SK-N-SH (cell line): ENCODE measurements around the gene CKM. TPM values are rescaled to one million over a fixed set of nuclear protein-coding genes. Genes with fewer than 3 reads are reported as not detected.
A peak's percentile ranks its signal among the peaks of the same experiment; 100 is the strongest.

Experiments
- CTCF ChIA-PET: fragments of 300-600, 350-600 bp; formaldehyde crosslinking; extraction: SDS; loops from one replicate; lab custom pipeline; 2021; lab: Yijun Ruan, JAX
- POLR2A ChIA-PET: fragments of 350-600 bp; sonication (Branson Sonifier 250); formaldehyde crosslinking; extraction: SDS; loops from one replicate; lab custom pipeline; 2020; ENCODE audit warnings: antibody characterized with exemption, inconsistent platforms; lab: Yijun Ruan, JAX
- DNase-seq: peaks from one replicate; pipeline ENCODE4 v3.0.0; 2012
- H2AFZ ChIP-seq: fragments of 200-600 bp; sonication (generic); 2 replicates; pipeline ENCODE4 v1.8.1; 2016; ENCODE audit warnings: antibody characterized with exemption, mild to moderate bottlenecking, low read depth
- H3F3A ChIP-seq: fragments of 200-600 bp; sonication (generic); replicated peaks from 2 replicates; pipeline ENCODE3; 2016; ENCODE audit warnings: antibody characterized with exemption, mild to moderate bottlenecking; ENCODE audit not compliant: insufficient read depth
- H3K27ac ChIP-seq, 2 experiments: fragments of 200-500 bp in 1 of 2; fragments of 200-600 bp in 1 of 2; sonication (Bioruptor generic) in 1 of 2; sonication (generic), shearing (Covaris generic) in 1 of 2; 2 replicates each; pipeline versions ENCODE4 v1.5.1 to v1.6.1; 2014 to 2016; ENCODE audit warnings: low read depth in 2 of 2, inconsistent platforms in 1 of 2, low read length in 1 of 2, mild to moderate bottlenecking in 1 of 2, mixed read lengths in 1 of 2
- H3K27me3 ChIP-seq: fragments of 200-600 bp; sonication (generic), shearing (Covaris generic); 2 replicates; pipeline ENCODE4 v1.6.1; 2016; ENCODE audit warnings: mixed run types; ENCODE audit not compliant: insufficient read depth
- H3K36me3 ChIP-seq, 2 experiments: fragments of 200-500 bp in 1 of 2; fragments of 200-600 bp in 1 of 2; sonication (Bioruptor generic) in 1 of 2; sonication (generic) in 1 of 2; replicated peaks in 1 of 2; 2 replicates each; pipeline versions ENCODE3 to v1.5.1; 2014 to 2016; ENCODE audit warnings: low read length in 1 of 2, mild to moderate bottlenecking in 1 of 2; ENCODE audit not compliant: insufficient read depth in 2 of 2, control insufficient read depth in 1 of 2
- H3K4me1 ChIP-seq, 2 experiments: fragments of 200-500 bp in 1 of 2; fragments of 200-600 bp in 1 of 2; sonication (Bioruptor generic) in 1 of 2; sonication (generic), shearing (Covaris generic) in 1 of 2; 2 replicates each; pipeline versions ENCODE4 v1.5.1 to v1.6.1; 2014 to 2016; ENCODE audit warnings: low read depth in 1 of 2, low read length in 1 of 2, mixed run types in 1 of 2; ENCODE audit not compliant: insufficient read depth in 2 of 2, control insufficient read depth in 1 of 2
- H3K4me2 ChIP-seq: fragments of 200-600 bp; sonication (generic), shearing (Covaris generic); 2 replicates; pipeline ENCODE4 v1.6.1; 2017; ENCODE audit warnings: mixed run types
- H3K4me3 ChIP-seq, 2 experiments: fragments of 200-500 bp in 1 of 2; fragments of 200-600 bp in 1 of 2; sonication (Bioruptor generic) in 1 of 2; sonication (generic), shearing (Covaris generic) in 1 of 2; 2 replicates each; pipeline versions ENCODE4 v1.5.1 to v1.8.1; 2014 to 2016; ENCODE audit warnings: low read depth in 2 of 2, inconsistent platforms in 1 of 2, low read length in 1 of 2, mild to moderate bottlenecking in 1 of 2, mixed read lengths in 1 of 2, moderate library complexity in 1 of 2
- H3K79me2 ChIP-seq: fragments of 200-600 bp; sonication (generic); 2 replicates; pipeline ENCODE4 v1.8.1; 2017; ENCODE audit warnings: mild to moderate bottlenecking; ENCODE audit not compliant: insufficient read depth
- H3K9ac ChIP-seq: fragments of 200-600 bp; sonication (generic); 2 replicates; pipeline ENCODE4 v1.6.1; 2017; ENCODE audit warnings: mixed run types
- H3K9me2 ChIP-seq: fragments of 200-600 bp; sonication (generic); 2 replicates; pipeline ENCODE4 v1.6.1; 2017; ENCODE audit warnings: mixed run types
- H3K9me3 ChIP-seq: fragments of 200-600 bp; sonication (generic); 2 replicates; pipeline ENCODE4 v1.6.1; 2017; ENCODE audit warnings: mixed run types, mild to moderate bottlenecking, moderate library complexity
- H4K20me1 ChIP-seq: fragments of 200-600 bp; sonication (generic); 2 replicates; pipeline ENCODE4 v1.6.1; 2017; ENCODE audit warnings: mild to moderate bottlenecking, mixed run types; ENCODE audit not compliant: insufficient read depth
- ELF1 ChIP-seq: IDR thresholded peaks from 2 replicates; pipeline ENCODE4 v1.4.0; 2012
- EP300 ChIP-seq, 2 experiments: IDR thresholded peaks; 2 replicates each; pipeline versions ENCODE4 v1.4.0 to v1.6.1; 2012; ENCODE audit warnings: borderline replicate concordance in 1 of 2, low read depth in 1 of 2, low read length in 1 of 2
- EZH2phosphoT487 ChIP-seq: fragments of 200-600 bp; sonication (generic); IDR thresholded peaks from 2 replicates; pipeline ENCODE4 v1.6.1; 2017; ENCODE audit warnings: low read depth, mixed run types, mild to moderate bottlenecking, antibody characterized with exemption, moderate library complexity, borderline replicate concordance
- GABPA ChIP-seq: IDR thresholded peaks from 2 replicates; pipeline ENCODE4 v1.4.0; 2012; ENCODE audit warnings: low read depth, mild to moderate bottlenecking
- MEF2A ChIP-seq: IDR thresholded peaks from 2 replicates; pipeline ENCODE4 v1.4.0; 2012; ENCODE audit warnings: low read depth, borderline replicate concordance
- NFIC ChIP-seq: IDR thresholded peaks from 2 replicates; pipeline ENCODE4 v1.4.0; 2012; ENCODE audit warnings: borderline replicate concordance
- RFX5 ChIP-seq: IDR thresholded peaks from 2 replicates; pipeline ENCODE4 v1.6.1; 2012; ENCODE audit warnings: mild to moderate bottlenecking, improper control_type of control experiment, low read length
- SIN3A ChIP-seq: IDR thresholded peaks from 2 replicates; pipeline ENCODE4 v1.6.1; 2012; ENCODE audit warnings: low read depth, mild to moderate bottlenecking, low read length, moderate library complexity, borderline replicate concordance
- TCF12 ChIP-seq: IDR thresholded peaks from 2 replicates; pipeline ENCODE4 v1.4.0; 2012
- TEAD4 ChIP-seq: IDR thresholded peaks from 2 replicates; pipeline ENCODE4 v1.4.0; 2012; ENCODE audit warnings: mild to moderate bottlenecking, borderline replicate concordance; ENCODE audit not compliant: insufficient read depth
- whole genome bisulfite sequencing: methylation state at CpG from one replicate; pipeline ENCODE4 v1.1.6; 2017; ENCODE audit warnings: low lambda C conversion rate; 5-methylcytosine and 5-hydroxymethylcytosine counted together
- polyA plus RNA-seq, 3 experiments: library from polyadenylated mRNA; depleted of rRNA; stranded (reverse); fragments of >200 nt; gene quantifications; 2 replicates each; pipeline ENCODE4 v1.2.3, GENCODE V29; 2012
- TF ChIP-seq, protein P1 (sequence below): IDR thresholded peaks from 2 replicates; pipeline ENCODE4; 2012

The CKM gene
- polyA plus RNA-seq, 1 of the 3 experiments (the other 2 are of a cell fraction), result 0.05 TPM

GRCh38 chr19:45348367-45349125, 25.9 kb upstream of the CKM start:
- TF ChIP-seq NFIC (no peak), MEF2A (no peak), TCF12 (no peak), EZH2phosphoT487 (no peak), EP300 (IDR thresholded peaks at IDR 0.05; ENCODE audit: borderline replicate concordance in 1 of 2, low read depth in 1 of 2, low read length in 1 of 2) (no peak)
- Histone ChIP-seq H3K9me2 (no peaks in the 10 kb centered on the region), H3K27ac (no peak overlapping the region), H3K36me3 (peaks cover 1 to 29% of the 10 kb centered on the region in 2 experiments), H3K9ac (no peak overlapping the region), H4K20me1 (no peaks in the 10 kb centered on the region), H2AFZ (no peak overlapping the region), H3F3A (peaks cover 8% of the 10 kb centered on the region), H3K9me3 (no peaks in the 10 kb centered on the region), H3K4me1 (no peaks in the 10 kb centered on the region; a peak in 1 of 4 replicates), H3K4me2 (no peak overlapping the region), H3K4me3 (no peak overlapping the region), H3K79me2 (no peaks in the 10 kb centered on the region), H3K27me3 (no peaks in the 10 kb centered on the region)
- ChIA-PET POLR2A (no interaction called here), CTCF (interaction anchor here (2.6 kb wide), 1 partner anchor 10 kb away, joined by 11 read pairs; no protein-coding TSS in a partner anchor)
- DNase-seq, result peak; percentile 32
- WGBS, result 79% methylated on average over 10 of the region's 23 CpGs

- POLR2A ChIA-PET, result no interaction called here
- H3K36me3 ChIP-seq, result peaks cover 0 to 21% of the 10 kb centered on the region in 2 experiments
- peak; percentile 46 for DNase-seq
- H3K27ac ChIP-seq, result no peak overlapping the region
- no peak overlapping the region for H2AFZ ChIP-seq
- no peaks in the 10 kb centered on the region for H3K79me2 ChIP-seq
- 46% methylated on average over 1 of the region's 25 CpGs for WGBS
- TF ChIP-seq ELF1, result no peak
- TF ChIP-seq, protein P1, sequence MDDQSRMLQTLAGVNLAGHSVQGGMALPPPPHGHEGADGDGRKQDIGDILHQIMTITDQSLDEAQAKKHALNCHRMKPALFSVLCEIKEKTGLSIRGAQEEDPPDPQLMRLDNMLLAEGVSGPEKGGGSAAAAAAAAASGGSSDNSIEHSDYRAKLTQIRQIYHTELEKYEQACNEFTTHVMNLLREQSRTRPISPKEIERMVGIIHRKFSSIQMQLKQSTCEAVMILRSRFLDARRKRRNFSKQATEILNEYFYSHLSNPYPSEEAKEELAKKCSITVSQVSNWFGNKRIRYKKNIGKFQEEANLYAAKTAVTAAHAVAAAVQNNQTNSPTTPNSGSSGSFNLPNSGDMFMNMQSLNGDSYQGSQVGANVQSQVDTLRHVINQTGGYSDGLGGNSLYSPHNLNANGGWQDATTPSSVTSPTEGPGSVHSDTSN, result peak; percentile 7; the same call in 1 of the 2 replicates
- TF ChIP-seq, all 33 proteins: peak for 1
- Histone ChIP-seq H4K20me1 (no peaks in the 10 kb centered on the region), H3F3A (peaks cover 13% of the 10 kb centered on the region), H3K4me2 (no peak overlapping the region), H3K9me2 (no peaks in the 10 kb centered on the region), H3K4me3 (no peak overlapping the region), H3K9me3 (no peaks in the 10 kb centered on the region), H3K4me1 (no peaks in the 10 kb centered on the region; a peak in 1 of 4 replicates), H3K27me3 (no peaks in the 10 kb centered on the region), H3K9ac (no peak overlapping the region)
- CTCF ChIA-PET, result interaction anchor here (2.6 kb wide), 1 partner anchor 9 kb away, joined by 11 read pairs; no protein-coding TSS in a partner anchor
Observed at GRCh38 chr19:45347570-45348366, 25.1 kb upstream of the CKM start.

DNA sequence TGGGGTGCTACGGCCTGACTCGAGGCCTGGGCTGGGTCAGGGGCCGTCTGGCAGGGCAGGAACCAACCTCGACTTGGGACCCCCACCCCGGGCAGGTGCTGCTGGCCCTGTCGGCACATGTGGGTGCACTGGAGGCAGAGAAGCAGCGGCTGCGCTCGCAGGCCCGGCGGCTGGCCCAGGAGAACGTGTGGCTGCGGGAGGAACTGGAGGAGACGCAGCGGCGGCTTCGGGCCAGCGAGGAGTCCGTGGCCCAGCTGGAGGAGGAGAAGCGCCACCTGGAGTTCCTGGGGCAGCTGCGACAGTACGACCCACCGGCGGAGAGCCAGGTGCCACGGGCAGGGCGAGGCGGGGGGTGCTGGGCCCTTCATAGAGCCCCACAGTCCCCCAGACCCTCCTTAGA, 23.8 kb upstream of the CKM start:
- H4K20me1 ChIP-seq, result no peaks in the 10 kb centered on the region
- ChIA-PET POLR2A (no interaction called here), CTCF (interaction anchor here (2.6 kb wide), 1 partner anchor 8 kb away, joined by 11 read pairs; no protein-coding TSS in a partner anchor)
- no peaks in the 10 kb centered on the region for H3K27me3 ChIP-seq
- H3K9ac ChIP-seq, result no peak overlapping the region
- H3K9me2 ChIP-seq, result no peaks in the 10 kb centered on the region
- DNase-seq, result no peak
- WGBS, result 70% methylated on average over 8 of the region's 27 CpGs
- no peaks in the 10 kb centered on the region for H3K79me2 ChIP-seq
- no peaks in the 10 kb centered on the region for H3K9me3 ChIP-seq
- H3K4me3 ChIP-seq, result no peak overlapping the region
- H2AFZ ChIP-seq, result no peak overlapping the region
- H3K4me2 ChIP-seq, result no peak overlapping the region
- no peak overlapping the region for H3K27ac ChIP-seq
- H3K4me1 ChIP-seq, result no peaks in the 10 kb centered on the region; a peak in 1 of 4 replicates
- peaks cover 0 to 9% of the 10 kb centered on the region in 2 experiments for H3K36me3 ChIP-seq
- TF ChIP-seq ELF1 (no peak), TEAD4 (no peak), SIN3A (no peak), RFX5 (no peak), GABPA (no peak)
- H3F3A ChIP-seq, result peaks cover 13% of the 10 kb centered on the region
